ENCODE results near the gene FASN.

- no peak for TF ChIP-seq POLR2A (IDR thresholded peaks at IDR 0.05)
- TF ChIP-seq CTCF (IDR thresholded peaks at IDR 0.05) = no peak
- no peak for TF ChIP-seq POLR2AphosphoS5 (IDR thresholded peaks at IDR 0.05)
These were observed 55.4 kb downstream of the FASN start for GRCh38 chr17:82042649-82043048.
